HG02571 (cell line): ENCODE data around the gene WNT7A.

Experiments used
- ATAC-seq: cut with Tn5 transposase; IDR thresholded peaks from one replicate; pipeline ENCODE4 v1.9.1; 2021; ENCODE audit warnings: mild to moderate bottlenecking, moderate library complexity; ENCODE audit not compliant: unreplicated experiment

The WNT7A gene

GRCh38 chr3:13831386-13831996, 48.4 kb downstream of the WNT7A start:
- no peak for ATAC-seq

DNA sequence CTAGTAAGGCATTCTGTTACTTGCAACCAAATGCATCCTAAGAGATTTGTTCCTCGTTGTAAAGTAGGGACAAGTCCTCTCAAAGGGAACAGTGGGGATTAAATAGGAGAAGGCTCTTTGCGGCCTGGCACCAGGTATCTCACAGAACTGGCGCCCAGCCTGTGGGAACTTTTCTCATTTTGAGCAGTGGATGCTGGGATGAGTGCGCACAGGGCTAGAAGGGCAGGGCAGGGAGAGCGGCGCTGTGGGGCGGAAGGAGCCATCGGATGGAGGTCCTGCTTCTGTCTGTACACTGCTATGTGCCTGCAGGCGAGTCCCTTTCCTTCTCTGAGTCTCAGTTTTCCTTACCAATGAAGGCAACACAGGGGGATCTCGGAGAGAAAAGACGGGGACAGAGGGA, 50.6 kb downstream of the WNT7A start:
- no peak for ATAC-seq

DNA sequence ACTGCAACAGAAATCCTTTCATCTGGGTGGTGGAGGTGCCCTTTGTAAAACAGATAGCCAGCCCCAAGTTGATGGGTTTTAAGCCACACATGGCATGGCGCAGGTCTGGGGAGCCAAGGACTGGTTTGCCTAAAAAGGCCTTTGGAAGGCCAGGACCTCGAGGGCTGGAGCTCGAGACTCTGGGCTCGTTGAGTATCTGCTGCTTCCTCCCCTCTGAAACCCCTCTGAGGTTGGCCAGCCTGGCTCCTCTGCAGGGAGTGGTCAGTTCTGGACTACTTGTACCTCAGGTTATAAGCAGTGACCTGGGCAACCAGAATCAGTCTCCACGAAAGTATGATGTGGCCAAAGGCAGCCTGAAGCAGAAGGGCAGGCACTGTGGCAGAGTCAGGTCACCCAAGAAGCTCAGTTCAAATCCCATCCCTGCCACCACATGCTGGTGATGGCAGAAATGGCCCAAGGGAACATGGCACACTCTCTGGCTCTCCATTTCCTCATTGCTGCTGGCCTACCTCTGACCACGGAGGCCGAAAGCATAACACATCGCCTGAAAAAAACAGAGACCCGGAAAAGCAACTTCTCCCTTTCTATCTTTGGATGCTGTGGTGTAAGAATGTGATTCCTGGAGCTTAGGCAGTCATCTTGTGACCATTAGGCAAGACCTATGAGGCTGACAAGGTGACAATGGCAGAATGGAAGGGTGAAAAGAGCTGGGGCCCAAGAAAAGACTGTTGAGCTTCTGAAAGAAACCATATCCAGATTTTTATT, 51.2 kb downstream of the WNT7A start:
- ATAC-seq, result no peak

GRCh38 chr3:13827699-13828098, 52.2 kb downstream of the WNT7A start:
- ATAC-seq, result no peak

- ATAC-seq, result no peak
These were observed 52.6 kb downstream of the WNT7A start for GRCh38 chr3:13827256-13827655.

DNA sequence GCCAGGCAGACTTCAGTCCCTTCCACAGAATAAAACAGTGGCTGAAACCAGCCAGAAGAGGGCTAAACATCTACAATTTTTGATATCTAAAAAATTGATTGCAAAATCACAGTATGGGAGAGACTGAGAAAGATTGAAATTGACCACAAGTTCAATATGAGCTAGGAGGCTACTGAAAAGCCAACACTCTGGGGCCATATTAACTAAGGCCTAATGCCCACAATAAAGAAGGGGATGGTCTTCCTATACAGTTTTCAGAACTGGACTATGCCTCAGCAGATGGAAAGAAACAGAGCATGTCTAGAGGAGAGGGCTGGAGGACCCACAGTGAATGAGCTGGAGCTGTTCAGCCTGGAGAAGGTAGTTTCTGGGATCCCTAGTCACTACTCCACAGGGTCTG, 53.2 kb downstream of the WNT7A start:
- ATAC-seq, result no peak

GRCh38 chr3:13825821-13826220, 54.0 kb downstream of the WNT7A start:
- ATAC-seq, result no peak

DNA sequence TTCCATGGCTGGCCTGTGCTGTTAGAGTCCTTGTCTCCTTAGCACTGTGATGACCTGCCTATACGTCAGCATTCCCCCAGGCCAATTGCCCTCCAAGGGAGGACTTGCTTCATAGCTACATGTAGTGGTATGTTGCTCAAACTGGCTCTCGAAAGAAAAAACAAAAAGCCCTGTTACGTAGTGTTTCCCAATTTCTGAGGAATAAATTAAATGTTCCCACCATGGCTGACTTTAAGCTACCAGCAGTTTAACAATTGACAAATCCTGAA, 54.6 kb downstream of the WNT7A start:
- no peak for ATAC-seq

- no peak for ATAC-seq
These were observed 55.2 kb downstream of the WNT7A start for GRCh38 chr3:13824521-13825310.

- no peak for ATAC-seq
These were observed 56.2 kb downstream of the WNT7A start for GRCh38 chr3:13823692-13824091.

GRCh38 chr3:13822871-13823585, 56.8 kb downstream of the WNT7A start:
- ATAC-seq, result no peak

DNA sequence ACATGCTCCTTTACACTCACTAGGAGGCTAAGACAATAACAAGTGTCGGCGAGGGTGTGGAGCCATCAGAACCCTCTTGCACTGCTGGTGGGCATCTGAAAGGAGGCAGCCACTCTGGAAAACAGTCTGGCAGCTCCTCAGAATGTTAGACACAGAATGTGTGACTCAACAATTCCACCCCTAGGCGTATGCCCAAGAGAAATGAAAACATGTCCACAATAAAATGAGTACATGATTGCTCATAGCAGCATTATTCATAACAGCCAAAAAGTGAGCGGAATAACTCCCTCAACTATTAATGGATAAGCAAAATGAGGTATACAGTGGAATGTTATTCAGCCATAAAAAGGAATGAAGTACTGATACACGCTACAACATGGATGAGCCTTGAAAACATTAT, 57.8 kb downstream of the WNT7A start:
- ATAC-seq, result no peak

- no peak for ATAC-seq
These were observed 58.7 kb downstream of the WNT7A start for GRCh38 chr3:13821126-13821525.

GRCh38 chr3:13818919-13819318, 61.0 kb downstream of the WNT7A start:
- no peak for ATAC-seq

DNA sequence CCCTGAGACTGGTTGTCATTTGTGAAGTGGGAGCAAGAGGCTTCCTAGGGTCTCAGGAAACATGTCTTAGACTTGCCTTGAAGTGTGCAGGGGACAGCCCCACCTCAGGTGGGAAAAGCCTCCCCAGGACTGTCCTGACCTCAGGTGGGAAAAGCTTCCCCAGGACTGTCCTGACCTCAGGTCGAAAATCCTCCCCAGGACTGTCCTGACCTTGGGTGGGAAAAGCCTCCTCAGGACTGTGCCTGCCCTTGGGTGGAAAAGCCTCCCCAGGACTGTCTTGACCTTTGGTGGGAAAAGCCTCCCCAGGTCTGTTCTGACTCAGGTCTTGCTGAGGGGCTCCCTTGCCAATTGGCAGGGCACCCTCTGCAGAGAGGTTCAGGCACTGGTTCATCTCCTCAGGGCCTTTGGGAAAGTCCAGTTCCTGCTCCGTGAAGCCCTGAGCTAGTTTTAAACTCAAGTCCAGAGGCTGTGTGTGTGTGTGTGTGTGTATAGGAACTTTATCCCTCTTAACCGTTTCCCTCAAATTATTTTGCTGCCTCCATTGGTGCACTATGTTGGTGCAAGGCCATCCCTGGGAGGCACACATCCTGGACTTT, 64.7 kb downstream of the WNT7A start:
- no peak for ATAC-seq

- ATAC-seq, result no peak
These were observed 67.8 kb downstream of the WNT7A start for GRCh38 chr3:13812034-13812471.

DNA sequence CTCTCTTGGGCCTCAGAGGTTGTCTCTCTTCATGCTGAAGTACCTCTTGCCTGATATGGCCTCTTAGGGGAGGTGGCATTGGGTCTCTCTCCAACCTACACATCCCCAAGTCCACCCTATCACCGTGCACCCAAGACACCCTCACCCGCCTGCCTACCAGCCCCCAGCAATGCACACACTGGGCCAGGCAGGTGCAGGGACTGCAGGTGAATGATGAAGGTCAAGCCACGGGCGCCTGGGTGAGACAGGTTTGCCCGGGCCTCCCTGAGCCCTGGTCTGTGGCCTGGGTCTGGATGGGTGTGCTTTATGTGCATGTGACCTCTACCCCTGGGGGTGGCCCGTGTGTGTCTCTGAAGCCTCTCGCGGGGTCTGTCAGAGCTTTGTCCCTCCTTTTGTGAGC, 68.3 kb downstream of the WNT7A start:
- no peak for ATAC-seq

DNA sequence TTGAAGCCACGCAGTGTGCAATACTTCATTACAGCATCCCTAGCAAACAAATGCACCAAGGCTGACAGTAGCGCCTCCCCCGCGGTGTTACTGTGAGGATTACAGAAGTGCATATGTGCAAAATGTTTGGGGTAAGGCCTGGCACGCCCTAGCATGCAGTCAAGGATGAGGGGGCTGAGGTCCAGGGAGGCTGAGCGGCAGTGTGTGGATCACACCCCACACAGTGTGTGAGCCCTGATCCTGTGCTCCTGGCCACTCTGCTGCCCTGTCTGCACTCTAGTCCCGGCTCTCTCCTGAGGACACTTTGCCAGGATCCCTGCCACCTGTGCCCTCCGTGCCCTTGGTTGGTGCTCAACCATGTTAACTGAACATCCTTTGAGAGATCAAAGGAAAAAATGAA, 71.3 kb downstream of the WNT7A start:
- ATAC-seq, result no peak

GRCh38 chr3:13801361-13802204, 78.3 kb downstream of the WNT7A start:
- ATAC-seq, result no peak

DNA sequence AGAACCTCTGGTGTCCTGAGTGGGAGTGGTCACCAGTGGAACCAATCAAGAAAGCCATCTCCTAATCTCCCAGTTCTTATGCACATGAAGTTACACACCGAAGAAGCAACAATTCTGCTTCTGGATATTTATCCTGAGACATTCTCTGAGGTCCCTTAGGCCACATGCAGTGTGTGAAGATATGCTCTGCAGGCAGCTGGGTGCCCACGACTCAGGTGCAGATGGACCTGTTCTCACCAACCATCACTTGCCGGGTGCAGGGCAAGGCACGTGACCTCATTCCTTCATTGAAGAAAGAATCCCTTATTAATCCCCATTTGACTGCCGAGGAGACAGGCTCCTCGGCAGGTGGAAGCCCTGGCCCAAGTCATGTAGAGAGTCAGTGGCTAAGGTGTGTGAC, 79.8 kb downstream of the WNT7A start:
- no peak for ATAC-seq
